DND-41 (cell line): ENCODE data around the gene PTPRN2.

Source experiments
- ATAC-seq: fragments of 200-7000 bp; cut with Tn5 transposase; 3 replicates; pipeline ENCODE4 v1.9.1; 2021; ENCODE audit warnings: low read depth; ENCODE audit not compliant: insufficient read depth
- DNase-seq: peaks from one replicate; pipeline ENCODE4 v3.0.0-alpha.2; 2020
- H2AFZ ChIP-seq: 2 replicates; pipeline ENCODE4 v1.6.0; 2012; ENCODE audit warnings: low read depth, low read length
- H3K27ac ChIP-seq: 2 replicates; pipeline ENCODE4 v1.5.1; 2012; ENCODE audit warnings: low read length, inconsistent platforms
- H3K27me3 ChIP-seq: fragments of 200-600 bp; sonication (generic); 2 replicates; pipeline ENCODE4 v1.6.0; 2012; ENCODE audit warnings: low read length, mild to moderate bottlenecking, inconsistent platforms; ENCODE audit not compliant: insufficient read depth, poor library complexity
- H3K36me3 ChIP-seq: 2 replicates; pipeline ENCODE4 v1.5.1; 2012; ENCODE audit warnings: low read length, inconsistent platforms; ENCODE audit not compliant: insufficient read depth
- H3K4me1 ChIP-seq: 2 replicates; pipeline ENCODE4 v1.5.1; 2012; ENCODE audit warnings: mild to moderate bottlenecking, low read length; ENCODE audit not compliant: insufficient read depth
- H3K4me2 ChIP-seq: 2 replicates; pipeline ENCODE4 v1.6.0; 2012; ENCODE audit warnings: mild to moderate bottlenecking, moderate library complexity, low read length, inconsistent platforms; ENCODE audit not compliant: insufficient read depth
- H3K4me3 ChIP-seq, 2 experiments: fragments of 200-600 bp in 1 of 2; shearing (Covaris generic) in 1 of 2; 2 replicates each; pipeline ENCODE4 v1.5.1; 2012 to 2016; ENCODE audit warnings: inconsistent platforms in 2 of 2, low read length in 2 of 2, mild to moderate bottlenecking in 2 of 2, low read depth in 1 of 2, moderate library complexity in 1 of 2
- H3K79me2 ChIP-seq: 2 replicates; pipeline ENCODE4 v1.6.0; 2012; ENCODE audit warnings: low read length, inconsistent platforms; ENCODE audit not compliant: insufficient read depth
- H3K9ac ChIP-seq: 2 replicates; pipeline ENCODE4 v1.6.0; 2012; ENCODE audit warnings: low read depth, mild to moderate bottlenecking, inconsistent platforms, low read length, moderate library complexity
- H3K9me3 ChIP-seq: 2 replicates; pipeline ENCODE4 v1.5.1; 2012; ENCODE audit warnings: low read length, moderate library complexity, mild to moderate bottlenecking, inconsistent platforms; ENCODE audit not compliant: insufficient read depth, severe bottlenecking
- H4K20me1 ChIP-seq: 2 replicates; pipeline ENCODE4 v1.6.0; 2012; ENCODE audit warnings: low read length; ENCODE audit not compliant: insufficient read depth
- EZH2 ChIP-seq: IDR thresholded peaks from 3 replicates; pipeline ENCODE4 v1.6.1; 2012; ENCODE audit warnings: borderline replicate concordance, low read depth, mild to moderate bottlenecking, moderate library complexity, low read length, inconsistent platforms; ENCODE audit not compliant: severe bottlenecking
- TF ChIP-seq, protein P1 (sequence below): IDR thresholded peaks from 2 replicates; pipeline ENCODE4 v1.5.1; 2012; ENCODE audit warnings: borderline replicate concordance, low read length, moderate library complexity, mild to moderate bottlenecking; ENCODE audit not compliant: poor library complexity, severe bottlenecking; ENCODE audit errors: extremely low read depth

Gene PTPRN2

DNA sequence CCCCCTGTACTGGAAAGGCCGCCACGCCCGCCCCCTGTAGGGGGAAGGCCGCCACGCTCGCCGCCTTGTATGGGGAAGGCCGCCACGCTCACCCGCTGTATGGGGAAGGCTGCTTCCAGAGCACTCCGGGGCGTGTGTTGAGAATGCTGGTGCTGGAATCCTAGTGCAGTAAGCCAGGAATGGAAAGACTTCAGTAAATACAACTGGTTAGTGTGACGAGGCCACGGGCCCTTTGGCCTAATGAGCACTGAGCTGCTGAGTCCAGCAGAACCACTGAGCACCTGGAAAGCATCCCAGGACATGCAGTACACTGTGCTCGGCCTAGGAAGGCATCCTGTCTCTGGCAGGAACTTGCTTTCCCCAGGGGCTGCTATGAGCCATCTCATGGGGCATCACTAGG lies 398.9 kb downstream of the PTPRN2 start:
- no peaks in the 10 kb centered on the region for H3K27me3 ChIP-seq
- no peak for TF ChIP-seq EZH2
- TF ChIP-seq, protein P1, sequence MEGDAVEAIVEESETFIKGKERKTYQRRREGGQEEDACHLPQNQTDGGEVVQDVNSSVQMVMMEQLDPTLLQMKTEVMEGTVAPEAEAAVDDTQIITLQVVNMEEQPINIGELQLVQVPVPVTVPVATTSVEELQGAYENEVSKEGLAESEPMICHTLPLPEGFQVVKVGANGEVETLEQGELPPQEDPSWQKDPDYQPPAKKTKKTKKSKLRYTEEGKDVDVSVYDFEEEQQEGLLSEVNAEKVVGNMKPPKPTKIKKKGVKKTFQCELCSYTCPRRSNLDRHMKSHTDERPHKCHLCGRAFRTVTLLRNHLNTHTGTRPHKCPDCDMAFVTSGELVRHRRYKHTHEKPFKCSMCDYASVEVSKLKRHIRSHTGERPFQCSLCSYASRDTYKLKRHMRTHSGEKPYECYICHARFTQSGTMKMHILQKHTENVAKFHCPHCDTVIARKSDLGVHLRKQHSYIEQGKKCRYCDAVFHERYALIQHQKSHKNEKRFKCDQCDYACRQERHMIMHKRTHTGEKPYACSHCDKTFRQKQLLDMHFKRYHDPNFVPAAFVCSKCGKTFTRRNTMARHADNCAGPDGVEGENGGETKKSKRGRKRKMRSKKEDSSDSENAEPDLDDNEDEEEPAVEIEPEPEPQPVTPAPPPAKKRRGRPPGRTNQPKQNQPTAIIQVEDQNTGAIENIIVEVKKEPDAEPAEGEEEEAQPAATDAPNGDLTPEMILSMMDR: no peak
- no peak overlapping the region for H2AFZ ChIP-seq
- no peak overlapping the region for H3K9ac ChIP-seq
- no peaks in the 10 kb centered on the region for H3K79me2 ChIP-seq
- no peak overlapping the region for H3K27ac ChIP-seq
- H3K4me2 ChIP-seq: no peak overlapping the region
- no peaks in the 10 kb centered on the region for H3K4me1 ChIP-seq
- H3K4me3 ChIP-seq: no peak overlapping the region
- no peaks in the 10 kb centered on the region for H4K20me1 ChIP-seq
- ATAC-seq (no peak), DNase-seq (no peak)
- H3K9me3 ChIP-seq: peaks cover 14% of the 10 kb centered on the region
- no peaks in the 10 kb centered on the region for H3K36me3 ChIP-seq

DNA sequence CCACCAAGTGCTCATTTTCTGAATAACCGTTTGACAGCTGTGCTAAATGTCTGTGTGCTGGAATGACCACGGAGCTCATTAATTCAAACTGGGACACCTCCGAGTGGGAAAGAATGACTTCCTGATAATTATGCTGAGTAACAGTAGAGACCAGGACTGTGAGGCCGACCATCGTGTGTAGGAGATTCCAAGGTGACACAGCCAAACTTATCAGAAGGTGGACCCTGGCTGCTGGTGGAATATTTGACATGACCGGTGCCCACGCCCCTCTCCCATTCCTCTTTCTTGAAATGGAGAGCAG lies 400.0 kb downstream of the PTPRN2 start:
- TF ChIP-seq EZH2: no peak
- TF ChIP-seq, protein P1: no peak
- no peaks in the 10 kb centered on the region for H3K36me3 ChIP-seq
- peaks cover 14% of the 10 kb centered on the region for H3K9me3 ChIP-seq
- H2AFZ ChIP-seq: no peak overlapping the region
- H3K27ac ChIP-seq: no peak overlapping the region
- H3K9ac ChIP-seq: no peak overlapping the region
- no peaks in the 10 kb centered on the region for H3K79me2 ChIP-seq
- no peaks in the 10 kb centered on the region for H3K27me3 ChIP-seq
- H3K4me3 ChIP-seq: no peak overlapping the region
- H4K20me1 ChIP-seq: no peaks in the 10 kb centered on the region
- DNase-seq: no peak
- H3K4me1 ChIP-seq: no peaks in the 10 kb centered on the region
- no peak overlapping the region for H3K4me2 ChIP-seq
- no peak for ATAC-seq

DNA sequence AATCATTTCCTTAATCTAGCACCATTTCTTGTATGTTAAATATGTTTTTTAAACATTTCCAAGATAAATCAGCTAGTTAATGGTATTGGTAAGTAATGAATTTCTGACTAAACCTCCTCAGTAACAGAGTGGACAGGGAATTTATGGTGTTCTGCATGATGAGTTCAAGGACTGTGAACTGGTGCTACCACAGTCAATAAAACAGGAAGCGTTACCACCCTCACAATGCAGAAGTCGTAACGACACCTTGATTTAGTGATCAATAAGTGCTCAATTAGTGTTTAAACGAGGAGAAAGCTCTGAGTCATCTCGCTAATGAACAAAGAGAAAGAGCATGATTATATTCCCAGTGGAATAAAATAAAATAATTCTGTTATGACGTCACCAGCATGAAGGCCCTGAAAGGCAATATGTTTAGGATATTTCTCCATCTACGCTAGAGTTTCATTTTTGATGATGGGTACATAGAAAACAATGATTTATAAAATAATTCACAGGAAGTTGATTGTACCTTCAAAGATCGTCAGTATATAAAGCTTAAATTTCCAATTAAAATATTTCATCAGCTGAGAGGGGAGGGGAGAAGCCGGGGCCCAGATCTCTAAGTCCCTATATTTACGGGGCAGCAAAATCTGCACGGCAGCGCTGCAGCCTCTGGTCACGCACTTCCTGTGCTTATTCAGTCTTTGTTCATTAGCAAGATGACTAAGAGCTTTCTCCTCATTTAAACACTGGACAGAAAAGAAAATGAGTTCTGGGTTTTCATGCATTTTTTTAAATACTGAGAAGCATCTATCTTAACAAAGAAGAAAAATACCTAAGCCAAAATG lies 400.5 kb downstream of the PTPRN2 start:
- no peaks in the 10 kb centered on the region for H3K4me1 ChIP-seq
- ATAC-seq (no peak), DNase-seq (no peak)
- H4K20me1 ChIP-seq: no peaks in the 10 kb centered on the region
- no peak overlapping the region for H2AFZ ChIP-seq
- no peak overlapping the region for H3K27ac ChIP-seq
- no peaks in the 10 kb centered on the region for H3K79me2 ChIP-seq
- no peak overlapping the region for H3K9ac ChIP-seq
- no peaks in the 10 kb centered on the region for H3K27me3 ChIP-seq
- TF ChIP-seq EZH2: no peak
- TF ChIP-seq, protein P1: no peak
- no peak overlapping the region for H3K4me2 ChIP-seq
- H3K4me3 ChIP-seq: no peak overlapping the region
- H3K9me3 ChIP-seq: peaks cover 14% of the 10 kb centered on the region
- no peaks in the 10 kb centered on the region for H3K36me3 ChIP-seq
